ENCODE measurements around the gene CMTM5. TPM values are rescaled to one million over a fixed set of nuclear protein-coding genes. Genes with fewer than 3 reads are reported as not detected.
"Not testable (repeated sequence)": the region's sequence is repeated elsewhere in the genome, so short reads cannot be mapped to it uniquely, and the experiment has no call there.

Gene CMTM5
- total and polyA plus RNA-seq, 7 donors: 1.2 to 4.6 (median 3.1) TPM; not detected in 2

GRCh38 chr14:23398348-23398747, 21.5 kb downstream of the CMTM5 start:
- Histone ChIP-seq H3K27me3 (no peaks in the 10 kb centered on the region), H3K36me3 (no peaks in the 10 kb centered on the region), H3K4me1 (no peaks in the 10 kb centered on the region), H3K27ac (no peak overlapping the region), H3K9me3 (no peaks in the 10 kb centered on the region), H3K4me3 (no peak overlapping the region)
- no peak for DNase-seq
- no peak for TF ChIP-seq POLR2AphosphoS5 (IDR thresholded peaks at IDR 0.05)
- no peak for TF ChIP-seq CTCF (IDR thresholded peaks at IDR 0.05)
- TF ChIP-seq EP300 (IDR thresholded peaks at IDR 0.05): no peak
- no peak for TF ChIP-seq POLR2A (IDR thresholded peaks at IDR 0.05)
- intact Hi-C loops (cut with DNase I): no loop called here
- WGBS, 2 donors: 82 to 94% methylated on average over 4 of the region's 4 CpGs

- H3K9me3 ChIP-seq: no peaks in the 10 kb centered on the region
- intact Hi-C loops (cut with DNase I): no loop called here
- H3K4me3 ChIP-seq: no peak overlapping the region
- 93% methylated on average over 3 of the region's 3 CpGs for WGBS, 2 donors
- no peaks in the 10 kb centered on the region for H3K36me3 ChIP-seq
- DNase-seq: no peak
- no peak overlapping the region for H3K27ac ChIP-seq
- TF ChIP-seq POLR2AphosphoS5 (IDR thresholded peaks at IDR 0.05) (no peak), EP300 (IDR thresholded peaks at IDR 0.05) (no peak), CTCF (IDR thresholded peaks at IDR 0.05) (no peak), POLR2A (IDR thresholded peaks at IDR 0.05) (no peak)
- no peaks in the 10 kb centered on the region for H3K27me3 ChIP-seq
- H3K4me1 ChIP-seq: no peaks in the 10 kb centered on the region
These were observed 22.3 kb downstream of the CMTM5 start for GRCh38 chr14:23399136-23399535.

- Histone ChIP-seq H3K4me1 (no peaks in the 10 kb centered on the region), H3K9me3 (no peaks in the 10 kb centered on the region), H3K27ac (no peak overlapping the region), H3K36me3 (no peaks in the 10 kb centered on the region), H3K4me3 (no peak overlapping the region), H3K27me3 (no peaks in the 10 kb centered on the region)
- TF ChIP-seq POLR2A (IDR thresholded peaks at IDR 0.05) (no peak), EP300 (IDR thresholded peaks at IDR 0.05) (no peak), POLR2AphosphoS5 (IDR thresholded peaks at IDR 0.05) (no peak), CTCF (IDR thresholded peaks at IDR 0.05) (no peak)
- 86% methylated on average over 6 of the region's 6 CpGs for WGBS, 2 donors
- DNase-seq: no peak
- intact Hi-C loops (cut with DNase I): no loop called here
These were observed 22.7 kb downstream of the CMTM5 start for GRCh38 chr14:23399591-23399990.

GRCh38 chr14:23400496-23401149, 23.8 kb downstream of the CMTM5 start:
- H3K27ac ChIP-seq; H3K36me3 ChIP-seq; H3K4me3 ChIP-seq; H3K27me3 ChIP-seq; H3K4me1 ChIP-seq; intact Hi-C loops (cut with DNase I); DNase-seq; H3K9me3 ChIP-seq: not testable (repeated sequence)
- 84 to 86% methylated on average over 16 of the region's 16 CpGs for WGBS, 2 donors

GRCh38 chr14:23401291-23401690, 24.4 kb downstream of the CMTM5 start:
- H3K27me3 ChIP-seq: no peaks in the 10 kb centered on the region
- no peaks in the 10 kb centered on the region for H3K4me1 ChIP-seq
- no peaks in the 10 kb centered on the region for H3K9me3 ChIP-seq
- no peak overlapping the region for H3K27ac ChIP-seq
- H3K4me3 ChIP-seq: no peak overlapping the region
- no peaks in the 10 kb centered on the region for H3K36me3 ChIP-seq
- no peak for DNase-seq
- 83 to 84% methylated on average over 4 of the region's 4 CpGs for WGBS, 2 donors
- intact Hi-C loops (cut with DNase I): no loop called here
- TF ChIP-seq POLR2AphosphoS5 (IDR thresholded peaks at IDR 0.05) (no peak), EP300 (IDR thresholded peaks at IDR 0.05) (no peak), POLR2A (IDR thresholded peaks at IDR 0.05) (no peak), CTCF (IDR thresholded peaks at IDR 0.05) (no peak)
